Measurements from ENCODE around the gene CFH.
"Not testable (repeated sequence)": the region's sequence is repeated elsewhere in the genome, so short reads cannot be mapped to it uniquely, and the experiment has no call there.

CFH gene

GRCh38 chr1:196765019-196765740 lies 113.3 kb downstream of the CFH start:
- DNase-seq (ENCODE audit: low read depth), result not testable (repeated sequence)

DNA sequence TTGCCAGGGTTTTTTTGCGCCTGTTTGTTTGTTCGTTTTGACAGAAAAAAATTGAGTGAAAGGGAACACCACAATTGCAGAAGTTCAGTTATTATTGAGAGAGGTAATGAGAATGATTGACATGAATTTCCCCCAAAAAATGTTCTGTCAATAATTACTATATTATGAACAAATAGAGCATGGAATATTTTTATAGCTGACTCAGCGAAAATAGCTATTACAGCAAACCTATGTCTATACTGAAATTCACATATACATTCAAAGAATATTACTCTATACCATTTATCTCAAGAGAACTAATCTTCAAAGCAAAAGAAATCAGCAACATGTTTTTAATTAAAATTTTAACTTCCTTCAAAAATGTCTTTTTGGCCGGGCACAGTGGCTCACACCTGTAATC lies 118.0 kb downstream of the CFH start:
- DNase-seq (ENCODE audit: low read depth), result not testable (repeated sequence)

DNA sequence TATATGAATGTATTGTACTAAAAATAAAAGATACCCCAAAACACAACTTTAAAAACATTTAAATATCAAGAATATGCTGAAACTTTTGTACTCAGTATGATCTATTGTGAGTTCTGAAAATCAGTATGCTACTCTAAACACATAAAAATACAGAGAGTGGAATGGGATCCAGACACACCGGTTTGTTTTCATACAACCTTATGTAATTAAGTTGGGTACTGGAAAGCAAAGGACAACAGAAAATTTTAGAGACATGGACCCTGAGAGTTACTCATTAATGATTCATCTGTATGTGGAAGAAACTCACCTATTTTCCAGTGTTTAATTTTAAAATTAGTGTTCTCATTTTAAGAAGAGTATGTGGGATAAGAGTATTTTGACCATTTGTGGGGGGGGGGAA lies 121.9 kb downstream of the CFH start:
- no peak for DNase-seq (ENCODE audit: low read depth)

- no peak for DNase-seq (ENCODE audit: low read depth)
Measured at GRCh38 chr1:196774175-196774574, 122.3 kb downstream of the CFH start.

GRCh38 chr1:196774603-196775002 lies 122.8 kb downstream of the CFH start, which contains the start of gene CFHR3:
Gene CFHR3 (plus strand): TSS chr1:196774840. CDS start chr1:196774887, 47 bp downstream.
- no peak for DNase-seq (ENCODE audit: low read depth)

DNA sequence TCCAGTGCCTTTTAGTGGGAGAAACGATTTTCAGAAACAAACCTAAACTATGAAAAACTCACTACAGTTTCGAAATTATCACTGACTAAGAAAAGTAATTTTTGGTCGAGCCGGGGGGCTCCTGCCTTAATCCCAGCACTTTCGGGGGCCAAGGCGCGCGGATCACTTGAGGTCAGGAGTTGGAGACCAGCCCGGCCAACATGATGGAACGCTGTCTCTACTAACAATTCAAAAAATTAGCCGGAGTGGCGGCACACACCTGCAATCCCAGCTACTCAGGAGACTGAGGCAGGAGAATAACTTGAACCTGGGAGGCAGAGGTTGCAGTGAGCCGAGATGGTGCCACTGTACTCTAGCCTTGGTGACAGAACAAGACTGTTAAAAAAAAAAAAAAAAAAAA lies 125.8 kb downstream of the CFH start:
- DNase-seq (ENCODE audit: low read depth), result no peak

DNA sequence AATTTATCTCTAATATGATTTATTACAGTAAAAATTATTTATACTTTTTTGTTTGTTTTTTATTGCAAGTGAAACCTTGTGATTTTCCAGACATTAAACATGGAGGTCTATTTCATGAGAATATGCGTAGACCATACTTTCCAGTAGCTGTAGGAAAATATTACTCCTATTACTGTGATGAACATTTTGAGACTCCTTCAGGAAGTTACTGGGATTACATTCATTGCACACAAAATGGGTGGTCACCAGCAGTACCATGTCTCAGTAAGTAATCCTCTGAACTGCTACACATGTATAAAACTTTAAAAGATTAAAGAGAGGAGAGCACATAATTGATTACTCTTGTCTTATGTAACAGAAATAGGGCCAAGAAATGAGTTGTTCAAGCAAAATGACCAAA lies 127.2 kb downstream of the CFH start:
- DNase-seq (ENCODE audit: low read depth), result no peak

- DNase-seq (ENCODE audit: low read depth), result not testable (repeated sequence)
Measured at GRCh38 chr1:196791252-196791651, 139.4 kb downstream of the CFH start.

DNA sequence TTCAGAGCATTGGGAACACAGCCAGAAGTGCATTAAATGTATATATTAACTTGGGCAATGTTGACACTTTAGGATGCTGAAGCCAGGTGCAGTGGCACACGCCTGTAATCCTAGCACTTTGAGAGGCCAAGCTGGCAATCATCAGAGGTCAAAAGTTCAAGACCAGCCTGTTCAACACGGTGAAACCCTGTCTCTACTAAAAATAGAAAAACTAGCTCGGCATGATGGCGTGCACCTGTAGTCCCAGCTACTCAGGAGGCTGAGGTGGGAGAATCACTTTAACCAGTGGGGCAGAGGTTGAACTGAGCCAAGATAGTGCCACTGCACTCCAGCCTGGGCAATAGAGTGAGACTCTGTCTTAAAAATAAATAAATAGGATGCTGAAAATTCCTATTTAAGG lies 142.3 kb downstream of the CFH start:
- DNase-seq (ENCODE audit: low read depth), result not testable (repeated sequence)
